ENCODE data around the gene GARIN5B. TPM values are rescaled to one million over a fixed set of nuclear protein-coding genes. Genes with fewer than 3 reads are reported as not detected.

The GARIN5B gene
- total RNA-seq, 1 experiment from 2014 or later = not detected

Other genes starting within 250 kb of the GARIN5B start
- gene PPP1R12C, start 245.6 kb downstream of the GARIN5B start, total RNA-seq (2014; rRNA removed; shearing (Covaris generic)) = 22.3 and 31.0 TPM in 2 replicates
- 32.5 and 42.4 TPM in 2 replicates for gene TNNT1, start 214.1 kb downstream of the GARIN5B start, total RNA-seq (2014; rRNA removed; shearing (Covaris generic))
- gene TNNI3, start 205.5 kb downstream of the GARIN5B start, total RNA-seq (2014; rRNA removed; shearing (Covaris generic)) = 0.48 and 0.78 TPM in 2 replicates
- 1.4 and 1.6 TPM in 2 replicates for gene DNAAF3, start 196.6 kb downstream of the GARIN5B start, total RNA-seq (2014; rRNA removed; shearing (Covaris generic))
- gene SYT5, start 183.0 kb downstream of the GARIN5B start, total RNA-seq (2014; rRNA removed; shearing (Covaris generic)) = 0.10 and 0.36 TPM in 2 replicates
- gene PTPRH, start 153.8 kb downstream of the GARIN5B start, total RNA-seq (2014; rRNA removed; shearing (Covaris generic)) = 5.4 and 6.0 TPM in 2 replicates
- 0.20 and 0.60 TPM in 2 replicates for gene TMEM86B, start 134.5 kb downstream of the GARIN5B start, total RNA-seq (2014; rRNA removed; shearing (Covaris generic))
- gene PPP6R1, start 104.2 kb downstream of the GARIN5B start, total RNA-seq (2014; rRNA removed; shearing (Covaris generic)) = 19.7 and 28.0 TPM in 2 replicates
- 35.1 and 57.0 TPM in 2 replicates for gene HSPBP1, start 83.2 kb downstream of the GARIN5B start, total RNA-seq (2014; rRNA removed; shearing (Covaris generic))
- 1.1 and 1.2 TPM in 2 replicates for gene BRSK1, start 79.3 kb downstream of the GARIN5B start, total RNA-seq (2014; rRNA removed; shearing (Covaris generic))
- not detected in 2 replicates for gene TMEM150B, start 37.9 kb downstream of the GARIN5B start, total RNA-seq (2014; rRNA removed; shearing (Covaris generic))
- gene KMT5C, start 23.4 kb downstream of the GARIN5B start, total RNA-seq (2014; rRNA removed; shearing (Covaris generic)) = 4.1 and 5.6 TPM in 2 replicates
- 0.10 TPM in 1 of 2 replicates, not detected in the other for gene COX6B2, start 8.5 kb downstream of the GARIN5B start, total RNA-seq (2014; rRNA removed; shearing (Covaris generic))
- 5.6 and 8.4 TPM in 2 replicates for gene IL11, start 7.2 kb upstream of the GARIN5B start, total RNA-seq (2014; rRNA removed; shearing (Covaris generic))
- gene TMEM190, start 13.6 kb upstream of the GARIN5B start, total RNA-seq (2014; rRNA removed; shearing (Covaris generic)) = not detected in 2 replicates
- gene TMEM238, start 21.0 kb upstream of the GARIN5B start, total RNA-seq (2014; rRNA removed; shearing (Covaris generic)) = not detected in 2 replicates
- 457 and 492 TPM in 2 replicates for gene RPL28, start 22.7 kb upstream of the GARIN5B start, total RNA-seq (2014; rRNA removed; shearing (Covaris generic))
- gene UBE2S, start 44.5 kb upstream of the GARIN5B start, total RNA-seq (2014; rRNA removed; shearing (Covaris generic)) = 250 and 347 TPM in 2 replicates
- 0.12 TPM in 1 of 2 replicates, not detected in the other for gene SHISA7, start 80.0 kb upstream of the GARIN5B start, total RNA-seq (2014; rRNA removed; shearing (Covaris generic))
- gene ISOC2, start 98.4 kb upstream of the GARIN5B start, total RNA-seq (2014; rRNA removed; shearing (Covaris generic)) = 81.9 and 120 TPM in 2 replicates
- not detected in 2 replicates for gene C19orf85, start 101.5 kb upstream of the GARIN5B start, total RNA-seq (2014; rRNA removed; shearing (Covaris generic))
- 3.1 and 5.3 TPM in 2 replicates for gene ZNF628, start 113.4 kb upstream of the GARIN5B start, total RNA-seq (2014; rRNA removed; shearing (Covaris generic))
- gene NAT14, start 121.9 kb upstream of the GARIN5B start, total RNA-seq (2014; rRNA removed; shearing (Covaris generic)) = 18.5 and 25.3 TPM in 2 replicates
- 3.2 and 3.6 TPM in 2 replicates for gene SSC5D, start 125.2 kb upstream of the GARIN5B start, total RNA-seq (2014; rRNA removed; shearing (Covaris generic))
- gene SBK2, start 173.9 kb upstream of the GARIN5B start, total RNA-seq (2014; rRNA removed; shearing (Covaris generic)) = not detected in 2 replicates
- 0.24 TPM in 1 of 2 replicates, not detected in the other for gene SBK3, start 182.3 kb upstream of the GARIN5B start, total RNA-seq (2014; rRNA removed; shearing (Covaris generic))
- gene ZNF579, start 217.6 kb upstream of the GARIN5B start, total RNA-seq (2014; rRNA removed; shearing (Covaris generic)) = 1.3 and 2.4 TPM in 2 replicates
- 2.4 and 3.0 TPM in 2 replicates for gene FIZ1, start 236.3 kb upstream of the GARIN5B start, total RNA-seq (2014; rRNA removed; shearing (Covaris generic))
- 14.7 and 16.9 TPM in 2 replicates for gene ZNF524, start 237.0 kb upstream of the GARIN5B start, total RNA-seq (2014; rRNA removed; shearing (Covaris generic))
- 0.12 and 0.68 TPM in 2 replicates for gene ZNF865, start 242.4 kb upstream of the GARIN5B start, total RNA-seq (2014; rRNA removed; shearing (Covaris generic))